Measurements from ENCODE around the gene MAPK8IP2. TPM values are rescaled to one million over a fixed set of nuclear protein-coding genes. Genes with fewer than 3 reads are reported as not detected.

The MAPK8IP2 gene
- total RNA-seq, 5 donors from 2014 or later (not counting 1 experiment from before 2014, with no cell fraction given), result 0.13 to 0.55 (median 0.39) TPM

DNA sequence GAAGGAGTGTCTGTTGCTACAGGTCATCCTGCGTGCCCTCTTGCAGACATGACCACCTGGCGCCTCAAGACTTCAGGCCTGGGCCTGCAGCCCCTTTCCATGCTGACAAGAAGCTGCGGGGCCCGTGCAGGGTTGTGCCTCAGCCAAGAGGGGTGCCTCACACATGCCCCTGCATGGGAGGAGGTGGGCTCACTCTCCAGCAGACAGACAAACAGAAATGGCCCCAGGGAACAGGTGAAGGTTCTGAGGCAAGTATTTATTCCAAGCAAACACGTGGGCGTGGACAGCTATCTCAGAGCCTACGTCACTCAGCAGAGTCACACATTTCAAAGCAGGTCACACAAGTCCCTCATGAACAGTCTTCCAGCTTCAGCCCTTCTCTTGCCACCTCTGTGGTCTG is 32.0 kb upstream of the MAPK8IP2 start:
- Mint-ChIP-seq H3K4me3 (no peak overlapping the region), H3K27ac (no peak overlapping the region), H3K4me1 (peaks cover 0 to 3% (median 3%) of the 10 kb centered on the region in 3 donors), H3K36me3 (peaks cover 27% of the 10 kb centered on the region), H3K27me3 (no peaks in the 10 kb centered on the region), H3K9me3 (no peaks in the 10 kb centered on the region)
- Histone ChIP-seq H3K4me3 (ENCODE audit: control insufficient read depth in 1 of 2, extremely low read depth in 1 of 2, low read length in 1 of 2) (no peak overlapping the region), H3K27me3 (replicated peaks in 1 of 2; ENCODE audit: control insufficient read depth in 2 of 2, extremely low read depth in 1 of 2, insufficient read depth in 2 of 2, low read length in 1 of 2) (peaks cover 0 to 2% of the 10 kb centered on the region in 2 experiments), H3K9me3 (no peaks in the 10 kb centered on the region), H3K36me3 (ENCODE audit: control insufficient read depth in 2 of 2, extremely low read depth in 1 of 2, insufficient read depth in 1 of 2, low read length in 1 of 2) (peaks cover 14 to 39% of the 10 kb centered on the region in 2 donors), H3K4me1 (ENCODE audit: control insufficient read depth in 1 of 2, extremely low read depth in 1 of 2, insufficient read depth in 2 of 2, low read length in 2 of 2) (peaks cover 0 to 2% of the 10 kb centered on the region in 2 experiments), H3K27ac (ENCODE audit: low read length) (no peak overlapping the region)
- CTCF ChIA-PET, result no interaction called here
- no peak for ATAC-seq (replicated peaks in 1 of 4)
- POLR2A ChIA-PET, result interaction anchor here in 1 of 2 donors (0.5 kb wide), 1 partner anchor 78 kb away, joined by 3 read pairs; no protein-coding TSS in a partner anchor
- DNase-seq, result no peak
- 100% methylated on average over 2 of the region's 7 CpGs for WGBS (ENCODE audit: insufficient coverage)

DNA sequence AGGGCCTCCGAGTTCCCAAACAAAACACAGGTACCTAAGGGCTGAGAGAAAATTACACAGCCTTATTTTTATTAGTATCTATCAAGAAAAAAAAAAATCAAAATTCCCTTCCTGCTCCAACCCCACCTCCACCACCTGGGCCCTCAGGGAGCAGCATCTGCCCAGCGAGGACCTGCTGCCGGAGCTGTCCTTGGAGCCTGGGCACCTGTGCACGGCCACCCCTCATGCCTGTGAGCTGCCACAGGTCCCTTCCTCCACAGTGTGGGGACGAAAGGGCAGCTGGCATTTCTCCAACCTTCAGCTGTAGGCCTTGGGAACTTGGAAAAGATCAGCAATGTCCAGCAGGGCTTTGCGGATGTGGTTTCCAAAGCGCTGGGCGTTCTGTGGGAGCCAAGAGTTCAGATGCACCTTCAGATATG is 31.5 kb upstream of the MAPK8IP2 start:
- no peaks in the 10 kb centered on the region for H3K4me1 ChIP-seq (ENCODE audit: control insufficient read depth in 1 of 2, extremely low read depth in 1 of 2, insufficient read depth in 2 of 2, low read length in 2 of 2)
- no peak overlapping the region for H3K4me3 ChIP-seq (ENCODE audit: control insufficient read depth in 1 of 2, extremely low read depth in 1 of 2, low read length in 1 of 2)
- ATAC-seq (replicated peaks in 1 of 4), result no peak
- 98% methylated on average over 6 of the region's 8 CpGs for WGBS (ENCODE audit: insufficient coverage)
- peaks cover 18 to 40% of the 10 kb centered on the region in 2 donors for H3K36me3 ChIP-seq (ENCODE audit: control insufficient read depth in 2 of 2, extremely low read depth in 1 of 2, insufficient read depth in 1 of 2, low read length in 1 of 2)
- H3K27ac ChIP-seq (ENCODE audit: low read length), result no peak overlapping the region
- DNase-seq, result no peak
- Mint-ChIP-seq H3K4me1 (no peaks in the 10 kb centered on the region), H3K27ac (no peak overlapping the region), H3K27me3 (no peaks in the 10 kb centered on the region), H3K9me3 (no peaks in the 10 kb centered on the region), H3K4me3 (no peak overlapping the region), H3K36me3 (peaks cover 27% of the 10 kb centered on the region)
- H3K9me3 ChIP-seq, result no peaks in the 10 kb centered on the region
- ChIA-PET CTCF (no interaction called here), POLR2A (interaction anchor here in 1 of 2 donors (0.5 kb wide), 1 partner anchor 79 kb away, joined by 3 read pairs; no protein-coding TSS in a partner anchor)
- peaks cover 0 to 2% of the 10 kb centered on the region in 2 experiments for H3K27me3 ChIP-seq (replicated peaks in 1 of 2; ENCODE audit: control insufficient read depth in 2 of 2, extremely low read depth in 1 of 2, insufficient read depth in 2 of 2, low read length in 1 of 2)

DNA sequence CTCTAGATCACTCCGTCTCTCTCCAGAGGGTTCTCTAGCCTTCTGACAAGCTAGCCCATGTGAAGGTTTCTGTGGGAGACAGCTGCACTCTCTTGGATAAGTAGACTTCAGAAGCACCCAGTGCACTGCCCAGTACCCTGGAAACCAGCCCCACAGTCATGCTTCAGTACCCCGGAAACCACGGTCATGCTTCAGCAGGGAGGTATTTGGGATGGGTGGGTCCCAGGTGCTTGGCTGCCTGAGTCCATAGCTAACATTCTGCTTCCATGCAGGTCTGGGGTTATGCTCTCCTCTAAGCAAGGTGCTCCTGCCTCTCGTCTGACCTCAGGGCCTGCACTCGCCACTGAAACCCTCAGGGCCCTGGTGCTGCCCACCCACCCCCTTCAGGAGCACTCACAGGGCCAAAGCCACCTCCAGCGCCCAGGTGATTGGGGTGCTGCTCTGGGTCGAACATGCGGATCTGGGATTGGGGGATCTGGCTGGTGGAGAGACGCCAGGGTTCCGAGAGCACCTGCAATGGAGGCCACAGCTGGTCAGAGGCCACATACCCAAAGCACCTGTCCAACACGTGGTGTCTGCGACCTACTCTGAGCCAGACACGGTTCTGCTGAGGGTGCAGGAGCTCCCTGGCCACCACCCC is 30.6 kb upstream of the MAPK8IP2 start:
- Histone ChIP-seq H3K4me1 (ENCODE audit: control insufficient read depth in 1 of 2, extremely low read depth in 1 of 2, insufficient read depth in 2 of 2, low read length in 2 of 2) (no peaks in the 10 kb centered on the region), H3K36me3 (ENCODE audit: control insufficient read depth in 2 of 2, extremely low read depth in 1 of 2, insufficient read depth in 1 of 2, low read length in 1 of 2) (peaks cover 18 to 42% of the 10 kb centered on the region in 2 donors), H3K9me3 (no peaks in the 10 kb centered on the region), H3K27me3 (replicated peaks in 1 of 2; ENCODE audit: control insufficient read depth in 2 of 2, extremely low read depth in 1 of 2, insufficient read depth in 2 of 2, low read length in 1 of 2) (peaks cover 0 to 2% of the 10 kb centered on the region in 2 experiments), H3K4me3 (ENCODE audit: control insufficient read depth in 1 of 2, extremely low read depth in 1 of 2, low read length in 1 of 2) (no peak overlapping the region), H3K27ac (ENCODE audit: low read length) (no peak overlapping the region)
- no peak for DNase-seq
- no peaks in the 10 kb centered on the region for H3K9me3 Mint-ChIP-seq
- no peaks in the 10 kb centered on the region for H3K27me3 Mint-ChIP-seq
- H3K4me3 Mint-ChIP-seq, result no peak overlapping the region
- WGBS (ENCODE audit: insufficient coverage), result 91% methylated on average over 12 of the region's 13 CpGs
- POLR2A ChIA-PET, result no interaction called here
- no peaks in the 10 kb centered on the region for H3K4me1 Mint-ChIP-seq
- CTCF ChIA-PET, result no interaction called here
- no peak overlapping the region for H3K27ac Mint-ChIP-seq
- ATAC-seq (replicated peaks in 1 of 4), result no peak
- H3K36me3 Mint-ChIP-seq, result peaks cover 27% of the 10 kb centered on the region

DNA sequence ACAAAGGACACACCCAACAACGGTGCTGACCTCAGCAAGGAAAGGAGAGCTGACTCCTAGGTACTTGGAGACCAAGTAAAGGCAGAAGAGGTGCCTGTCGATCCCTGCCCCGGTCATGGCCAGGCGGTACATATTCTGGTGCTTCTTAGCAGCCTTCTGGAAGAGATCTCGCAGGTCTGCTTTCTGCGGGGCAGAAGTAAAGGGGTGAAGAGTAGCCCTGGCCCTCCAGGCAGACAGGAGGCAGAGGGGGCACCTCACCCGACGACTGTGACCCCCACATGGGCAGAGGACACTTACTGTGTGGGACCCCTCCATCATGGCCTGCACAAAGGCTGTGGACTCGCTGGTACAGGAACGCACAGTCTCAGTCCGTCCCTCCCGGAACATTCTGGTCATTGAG is 29.7 kb upstream of the MAPK8IP2 start:
- ChIA-PET CTCF (interaction anchor here in 1 of 2 donors (0.6 kb wide), 1 partner anchor 17 kb away, joined by 3 read pairs; no protein-coding TSS in a partner anchor), POLR2A (no interaction called here)
- Histone ChIP-seq H3K4me3 (ENCODE audit: control insufficient read depth in 1 of 2, extremely low read depth in 1 of 2, low read length in 1 of 2) (no peak overlapping the region), H3K36me3 (ENCODE audit: control insufficient read depth in 2 of 2, extremely low read depth in 1 of 2, insufficient read depth in 1 of 2, low read length in 1 of 2) (peaks cover 21 to 42% of the 10 kb centered on the region in 2 donors), H3K9me3 (no peaks in the 10 kb centered on the region), H3K27ac (ENCODE audit: low read length) (no peak overlapping the region), H3K4me1 (ENCODE audit: control insufficient read depth in 1 of 2, extremely low read depth in 1 of 2, insufficient read depth in 2 of 2, low read length in 2 of 2) (no peaks in the 10 kb centered on the region), H3K27me3 (replicated peaks in 1 of 2; ENCODE audit: control insufficient read depth in 2 of 2, extremely low read depth in 1 of 2, insufficient read depth in 2 of 2, low read length in 1 of 2) (no peaks in the 10 kb centered on the region)
- ATAC-seq (replicated peaks in 1 of 4) (no peak), DNase-seq (no peak)
- H3K27ac Mint-ChIP-seq, result no peak overlapping the region
- H3K36me3 Mint-ChIP-seq, result peaks cover 30% of the 10 kb centered on the region
- H3K4me3 Mint-ChIP-seq, result no peak overlapping the region
- WGBS (ENCODE audit: insufficient coverage), result 95% methylated on average over 11 of the region's 12 CpGs
- no peaks in the 10 kb centered on the region for H3K27me3 Mint-ChIP-seq
- H3K9me3 Mint-ChIP-seq, result no peaks in the 10 kb centered on the region
- no peaks in the 10 kb centered on the region for H3K4me1 Mint-ChIP-seq

DNA sequence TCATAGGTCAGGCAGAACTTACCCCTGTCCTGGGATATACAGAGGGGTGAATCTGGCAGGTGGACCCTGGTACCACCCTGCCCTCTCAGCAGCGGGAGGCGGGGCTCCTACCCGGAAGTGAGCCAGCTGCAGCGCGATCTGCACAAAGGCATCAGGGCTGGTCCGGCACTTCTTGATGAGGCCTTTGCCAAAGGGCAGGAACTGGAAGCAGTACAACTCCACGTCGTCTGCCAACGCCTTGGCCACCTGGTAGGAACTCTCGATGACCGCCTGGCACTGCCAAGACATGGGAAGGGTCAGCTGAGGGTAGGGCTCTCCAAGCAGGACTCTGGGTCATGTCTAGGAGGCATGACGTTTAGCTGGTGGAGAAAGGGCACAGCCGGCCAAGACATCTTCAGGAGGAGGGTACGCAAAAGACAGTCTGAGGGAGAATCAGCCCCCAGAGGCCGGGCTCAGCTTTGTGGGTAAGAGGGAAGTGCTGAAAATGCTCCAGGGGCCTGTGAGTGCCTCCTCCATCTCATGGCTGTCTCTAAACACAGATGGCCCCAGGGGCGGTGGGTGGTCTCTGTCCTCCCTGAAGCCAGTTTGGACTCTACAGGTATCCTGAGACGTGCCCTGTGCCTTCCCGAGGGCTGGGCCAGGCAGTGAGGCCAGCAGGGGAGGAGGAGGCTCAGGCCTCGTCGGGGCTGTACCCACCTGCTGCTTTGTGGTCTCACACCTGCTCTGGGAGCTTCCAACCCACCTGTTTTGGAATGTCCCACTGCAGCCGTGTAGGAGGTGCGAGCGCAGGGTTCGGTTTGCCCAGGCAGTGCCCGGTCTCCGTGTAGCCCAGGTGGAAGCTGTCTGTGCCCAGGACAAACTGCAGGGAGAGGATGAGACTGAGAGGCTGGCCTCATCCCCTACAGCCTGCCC is 29.1 kb upstream of the MAPK8IP2 start:
- Histone ChIP-seq H3K9me3 (no peaks in the 10 kb centered on the region), H3K27ac (ENCODE audit: low read length) (no peak overlapping the region), H3K4me1 (ENCODE audit: control insufficient read depth in 1 of 2, extremely low read depth in 1 of 2, insufficient read depth in 2 of 2, low read length in 2 of 2) (no peaks in the 10 kb centered on the region), H3K27me3 (replicated peaks in 1 of 2; ENCODE audit: control insufficient read depth in 2 of 2, extremely low read depth in 1 of 2, insufficient read depth in 2 of 2, low read length in 1 of 2) (no peaks in the 10 kb centered on the region), H3K4me3 (ENCODE audit: control insufficient read depth in 1 of 2, extremely low read depth in 1 of 2, low read length in 1 of 2) (no peak overlapping the region), H3K36me3 (ENCODE audit: control insufficient read depth in 2 of 2, extremely low read depth in 1 of 2, insufficient read depth in 1 of 2, low read length in 1 of 2) (peaks cover 26 to 42% of the 10 kb centered on the region in 2 donors)
- H3K27ac Mint-ChIP-seq, result no peak overlapping the region
- WGBS (ENCODE audit: insufficient coverage), result 85% methylated on average over 23 of the region's 26 CpGs
- H3K36me3 Mint-ChIP-seq, result peaks cover 30% of the 10 kb centered on the region
- ATAC-seq (replicated peaks in 1 of 4) (no peak), DNase-seq (no peak)
- H3K4me3 Mint-ChIP-seq, result no peak overlapping the region
- no peaks in the 10 kb centered on the region for H3K9me3 Mint-ChIP-seq
- no peaks in the 10 kb centered on the region for H3K27me3 Mint-ChIP-seq
- no peaks in the 10 kb centered on the region for H3K4me1 Mint-ChIP-seq
- POLR2A ChIA-PET, result no interaction called here
- CTCF ChIA-PET, result no interaction called here

DNA sequence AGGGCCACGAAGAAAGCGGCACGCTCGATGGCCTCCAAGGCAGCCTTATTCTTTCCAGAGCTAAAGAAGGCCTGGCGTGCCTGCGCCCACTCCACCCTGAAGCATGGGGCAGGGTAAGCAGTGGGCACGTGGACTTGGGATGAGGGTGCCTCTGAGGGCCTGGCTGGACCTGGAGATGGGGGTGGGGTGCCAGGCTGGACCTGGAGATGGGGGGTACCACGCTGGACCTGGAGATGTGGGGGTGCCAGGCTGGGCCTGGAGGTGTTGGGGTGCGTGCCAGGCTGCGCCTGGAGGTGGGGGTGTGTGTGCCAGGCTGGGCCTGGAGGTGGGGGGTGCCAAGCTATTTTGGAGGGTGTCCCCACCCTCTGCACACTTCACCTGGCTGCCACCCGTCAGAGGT is 27.6 kb upstream of the MAPK8IP2 start:
- Histone ChIP-seq H3K27me3 (replicated peaks in 1 of 2; ENCODE audit: control insufficient read depth in 2 of 2, extremely low read depth in 1 of 2, insufficient read depth in 2 of 2, low read length in 1 of 2) (no peaks in the 10 kb centered on the region), H3K4me3 (ENCODE audit: control insufficient read depth in 1 of 2, extremely low read depth in 1 of 2, low read length in 1 of 2) (no peak overlapping the region), H3K9me3 (no peaks in the 10 kb centered on the region), H3K4me1 (ENCODE audit: control insufficient read depth in 1 of 2, extremely low read depth in 1 of 2, insufficient read depth in 2 of 2, low read length in 2 of 2) (peaks cover 0 to 8% of the 10 kb centered on the region in 2 experiments), H3K27ac (ENCODE audit: low read length) (no peak overlapping the region), H3K36me3 (ENCODE audit: control insufficient read depth in 2 of 2, extremely low read depth in 1 of 2, insufficient read depth in 1 of 2, low read length in 1 of 2) (peaks cover 26 to 42% of the 10 kb centered on the region in 2 donors)
- ChIA-PET CTCF (no interaction called here), POLR2A (no interaction called here)
- peaks cover 6 to 8% (median 7%) of the 10 kb centered on the region in 3 donors for H3K4me1 Mint-ChIP-seq
- ATAC-seq (replicated peaks in 1 of 4) (no peak), DNase-seq (no peak)
- H3K9me3 Mint-ChIP-seq, result no peaks in the 10 kb centered on the region
- WGBS (ENCODE audit: insufficient coverage), result 97% methylated on average over 8 of the region's 11 CpGs
- peaks cover 30% of the 10 kb centered on the region for H3K36me3 Mint-ChIP-seq
- no peak overlapping the region for H3K27ac Mint-ChIP-seq
- no peak overlapping the region for H3K4me3 Mint-ChIP-seq
- H3K27me3 Mint-ChIP-seq, result no peaks in the 10 kb centered on the region
